Mucosa of descending colon (tissue), 3 donors: ENCODE data around the gene DNAH17. TPM values are rescaled to one million over a fixed set of nuclear protein-coding genes. Genes with fewer than 3 reads are reported as not detected.
A peak's percentile ranks its signal among the peaks of the same experiment; 100 is the strongest.

ENCODE experiments used
- ATAC-seq: fragments of 200-7000 bp; cut with Tn5 transposase; one replicate; pipeline ENCODE4 v1.9.1; 2020; ENCODE audit warnings: mild to moderate bottlenecking, moderate library complexity
- DNase-seq, 3 donors: peaks; one replicate each; pipeline ENCODE4 v3.0.0-alpha.2; 2020
- H3K36me3 ChIP-seq: fragments of 200-600 bp; one replicate; pipeline ENCODE4 v1.8.0; 2021; ENCODE audit warnings: low read depth, mild to moderate bottlenecking
- H3K4me1 ChIP-seq: fragments of 200-600 bp; one replicate; pipeline ENCODE4 v1.8.0; 2021; ENCODE audit warnings: low read depth, mild to moderate bottlenecking
- H3K4me3 ChIP-seq: fragments of 200-600 bp; one replicate; pipeline ENCODE4 v1.8.0; 2021; ENCODE audit warnings: mild to moderate bottlenecking
- H3K9me3 ChIP-seq: fragments of 200-600 bp; one replicate; pipeline ENCODE4 v1.8.0; 2021; ENCODE audit warnings: mild to moderate bottlenecking
- CTCF ChIP-seq: fragments of 200-600 bp; IDR thresholded peaks from one replicate; pipeline ENCODE4 v1.8.0; 2022; ENCODE audit warnings: antibody characterized with exemption, mild to moderate bottlenecking
- intact Hi-C, 2 donors: fragments of 100-400 bp; cut with DNase I in 1 of 2; cut with micrococcal nuclease in 1 of 2; formaldehyde crosslinking; loops; one replicate each; pipeline versions ENCODE4 v1.11.0 to v1.11.1; 2022; cut with DNase I, micrococcal nuclease
- total RNA-seq, 3 donors: library from RNA; stranded (reverse); fragmentation: NEBNext Ultra II Directional in 2 of 3; extraction: Animal tissue kit (Norgen Biotek cat#: 25700) in 2 of 3; gene quantifications; one replicate each; pipeline versions ENCODE4 v1.2.1 to v1.2.4, GENCODE V29; 2021 to 2023
- donor health status: DM: no; HTN: no; CAD: no; lungs with moderate emphysema.
- donor health status: DM: no; HTN: no; CAD: no.
- donor health status: DM: no; HTN: yes; CAD: no.

Gene DNAH17
- total RNA-seq, 3 donors from 2014 or later, result 0.06 to 0.17 TPM; not detected in 1

- intact Hi-C loops, result no loop called here
- H3K36me3 ChIP-seq, result no peaks in the 10 kb centered on the region
- no peaks in the 10 kb centered on the region for H3K4me1 ChIP-seq
- H3K9me3 ChIP-seq, result no peaks in the 10 kb centered on the region
- ATAC-seq, result no peak
- H3K4me3 ChIP-seq, result no peak overlapping the region
- TF ChIP-seq CTCF, result no peak
- peak in 1 of 3 donors; percentile 41 for DNase-seq
Observed at GRCh38 chr17:78514521-78514920, 62.7 kb downstream of the DNAH17 start.

- DNase-seq (no peak), ATAC-seq (no peak)
- Histone ChIP-seq H3K9me3 (no peaks in the 10 kb centered on the region), H3K36me3 (no peaks in the 10 kb centered on the region), H3K4me1 (no peaks in the 10 kb centered on the region), H3K4me3 (no peak overlapping the region)
- intact Hi-C loops, result no loop called here
- TF ChIP-seq CTCF, result no peak
Observed at GRCh38 chr17:78512976-78513375, 64.2 kb downstream of the DNAH17 start.

GRCh38 chr17:78510141-78511075, 66.8 kb downstream of the DNAH17 start:
- H3K9me3 ChIP-seq, result no peaks in the 10 kb centered on the region
- no peak for TF ChIP-seq CTCF
- intact Hi-C loops, result no loop called here
- no peak overlapping the region for H3K4me3 ChIP-seq
- H3K4me1 ChIP-seq, result no peaks in the 10 kb centered on the region
- ATAC-seq (no peak), DNase-seq (peak in 1 of 3 donors; percentile 21)
- H3K36me3 ChIP-seq, result no peaks in the 10 kb centered on the region

GRCh38 chr17:78507526-78507925, 69.7 kb downstream of the DNAH17 start:
- no peak for TF ChIP-seq CTCF

GRCh38 chr17:78506454-78507309, 70.5 kb downstream of the DNAH17 start:
- H3K4me3 ChIP-seq, result no peak overlapping the region
- no peak for DNase-seq
- no peaks in the 10 kb centered on the region for H3K9me3 ChIP-seq
- intact Hi-C loops, result no loop called here
- TF ChIP-seq CTCF, result no peak
- H3K36me3 ChIP-seq, result no peaks in the 10 kb centered on the region
- no peaks in the 10 kb centered on the region for H3K4me1 ChIP-seq
- ATAC-seq, result no peak

More at GRCh38 chr17:78507526-78507925, 69.7 kb downstream of the DNAH17 start:
- intact Hi-C loops, result no loop called here
- Histone ChIP-seq H3K36me3 (no peaks in the 10 kb centered on the region), H3K4me3 (no peak overlapping the region), H3K4me1 (no peaks in the 10 kb centered on the region), H3K9me3 (no peaks in the 10 kb centered on the region)
- DNase-seq (no peak), ATAC-seq (no peak)
